Right lobe of liver (tissue), 6 donors: ENCODE data around the gene BACH1. TPM values are rescaled to one million over a fixed set of nuclear protein-coding genes. Genes with fewer than 3 reads are reported as not detected.
"Not testable (repeated sequence)": the region's sequence is repeated elsewhere in the genome, so short reads cannot be mapped to it uniquely, and the experiment has no call there.

ENCODE experiments used
- ATAC-seq, 4 donors: fragments of 200-7000 bp; cut with Tn5 transposase; one replicate each; pipeline ENCODE4 v1.9.1; 2020; ENCODE audit warnings: mild to moderate bottlenecking in 4 of 4, moderate library complexity in 4 of 4
- DNase-seq, 3 donors: peaks; one replicate each; pipeline ENCODE4 v3.0.0-alpha.2; 2020
- H3K27ac ChIP-seq, 3 donors: fragments of 200-600 bp; one replicate each; pipeline ENCODE4 v1.8.0; 2022
- H3K27me3 ChIP-seq, 2 donors: fragments of 200-600 bp; one replicate each; pipeline ENCODE4 v1.8.0; 2022
- H3K36me3 ChIP-seq, 4 donors: fragments of 200-600 bp; sonication (generic) in 1 of 4; one replicate each; pipeline versions ENCODE4 v1.5.1 to v1.8.0; 2017 to 2022; ENCODE audit warnings: control low read depth in 1 of 4
- H3K4me1 ChIP-seq, 4 donors: fragments of 200-600 bp; sonication (generic) in 1 of 4; one replicate each; pipeline versions ENCODE4 v1.5.1 to v1.8.0; 2017 to 2022; ENCODE audit warnings: control low read depth in 1 of 4
- H3K4me3 ChIP-seq, 3 donors: fragments of 200-600 bp; one replicate each; pipeline ENCODE4 v1.8.0; 2022
- H3K9me3 ChIP-seq, 4 donors: fragments of 200-600 bp; sonication (generic) in 1 of 4; one replicate each; pipeline versions ENCODE4 v1.5.1 to v1.8.0; 2017 to 2022; ENCODE audit warnings: control low read depth in 1 of 4
- POLR2A ChIP-seq: fragments of 450-650 bp; IDR thresholded peaks from one replicate; pipeline ENCODE4 v1.6.1; 2017; ENCODE audit warnings: antibody characterized with exemption, mild to moderate bottlenecking
- WGBS: methylation state at CpG from one replicate; pipeline ENCODE4 v1.1.6; 2018; ENCODE audit warnings: low coverage, low lambda C conversion rate; ENCODE audit not compliant: insufficient coverage; ENCODE audit errors: missing lambda C conversion rate; 5-methylcytosine and 5-hydroxymethylcytosine counted together
- intact Hi-C, 2 donors: fragments of 100-400 bp; cut with DNase I; formaldehyde crosslinking; loops; one replicate each; pipeline versions ENCODE4 v1.11.2 to v1.14.1; 2022
- total RNA-seq, 6 experiments: library from RNA; depleted of rRNA in 2 of 6; stranded (reverse); fragments of >200 nt in 2 of 6; fragmentation: NEBNext Ultra II Directional in 3 of 6; extraction: Animal tissue kit (Norgen Biotek cat#: 25700) in 3 of 6; gene quantifications; one replicate each; pipeline versions ENCODE4 v1.1.0 to v1.2.4, GENCODE V29; 2016 to 2023
- TF ChIP-seq, protein P1 (sequence below), 4 donors: fragments of 200-600 bp in 3 of 4; fragments of 450-650 bp in 1 of 4; IDR thresholded peaks; one replicate each; pipeline versions ENCODE4 v1.5.1 to v1.8.0; 2016 to 2022; ENCODE audit warnings: antibody characterized with exemption in 4 of 4, mild to moderate bottlenecking in 2 of 4
- donor health status: DM: no; HTN: yes; CAD: no.
- donor health status: DM: no; HTN: no; CAD: no.
- donor health status: DM: no; HTN: no; CAD: no.
- donor health status: DM: no; HTN: yes; CAD: no.
- donor health status: DM: no; HTN: yes; CAD: no.

The BACH1 gene
- total RNA-seq, 6 experiments from 2014 or later, result 22.7 to 57.5 (median 27.2) TPM

- DNase-seq (no peak), ATAC-seq (no peak)
- Histone ChIP-seq H3K4me1 (peaks cover 0 to 26% (median 0%) of the 10 kb centered on the region in 4 donors), H3K4me3 (no peak overlapping the region), H3K27me3 (no peaks in the 10 kb centered on the region), H3K9me3 (no peaks in the 10 kb centered on the region), H3K36me3 (no peaks in the 10 kb centered on the region), H3K27ac (no peak overlapping the region)
- intact Hi-C loops, result no loop called here
- TF ChIP-seq, protein P1, sequence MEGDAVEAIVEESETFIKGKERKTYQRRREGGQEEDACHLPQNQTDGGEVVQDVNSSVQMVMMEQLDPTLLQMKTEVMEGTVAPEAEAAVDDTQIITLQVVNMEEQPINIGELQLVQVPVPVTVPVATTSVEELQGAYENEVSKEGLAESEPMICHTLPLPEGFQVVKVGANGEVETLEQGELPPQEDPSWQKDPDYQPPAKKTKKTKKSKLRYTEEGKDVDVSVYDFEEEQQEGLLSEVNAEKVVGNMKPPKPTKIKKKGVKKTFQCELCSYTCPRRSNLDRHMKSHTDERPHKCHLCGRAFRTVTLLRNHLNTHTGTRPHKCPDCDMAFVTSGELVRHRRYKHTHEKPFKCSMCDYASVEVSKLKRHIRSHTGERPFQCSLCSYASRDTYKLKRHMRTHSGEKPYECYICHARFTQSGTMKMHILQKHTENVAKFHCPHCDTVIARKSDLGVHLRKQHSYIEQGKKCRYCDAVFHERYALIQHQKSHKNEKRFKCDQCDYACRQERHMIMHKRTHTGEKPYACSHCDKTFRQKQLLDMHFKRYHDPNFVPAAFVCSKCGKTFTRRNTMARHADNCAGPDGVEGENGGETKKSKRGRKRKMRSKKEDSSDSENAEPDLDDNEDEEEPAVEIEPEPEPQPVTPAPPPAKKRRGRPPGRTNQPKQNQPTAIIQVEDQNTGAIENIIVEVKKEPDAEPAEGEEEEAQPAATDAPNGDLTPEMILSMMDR (IDR thresholded peaks at IDR 0.05), result no peak
- no peak for TF ChIP-seq POLR2A
- WGBS, result 87% methylated on average over 5 of the region's 6 CpGs
Observed at GRCh38 chr21:29350246-29350779, 51.6 kb downstream of the BACH1 start.

DNA sequence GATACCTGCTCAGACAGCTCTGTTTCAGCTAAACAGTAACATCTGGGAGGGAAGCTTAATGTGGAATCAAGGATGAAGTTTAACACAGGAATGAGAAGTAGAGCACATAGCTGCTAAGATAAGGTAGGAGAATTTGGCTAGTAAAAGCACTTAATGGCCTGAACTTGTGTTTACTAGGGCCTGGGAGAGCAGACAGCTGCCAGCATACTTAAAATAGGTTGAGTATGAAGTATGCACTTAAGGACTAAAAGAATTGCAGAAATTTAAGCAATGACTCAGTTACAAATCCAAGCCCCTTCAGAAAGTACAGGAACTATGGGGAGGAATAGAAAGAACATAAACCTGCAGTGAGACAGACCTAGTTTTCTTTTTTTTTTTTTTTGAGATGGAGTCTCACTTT is 53.0 kb downstream of the BACH1 start:
- Histone ChIP-seq H3K4me1 (peaks cover 0 to 13% (median 0%) of the 10 kb centered on the region in 4 donors), H3K27ac (no peak overlapping the region), H3K27me3 (no peaks in the 10 kb centered on the region), H3K9me3 (no peaks in the 10 kb centered on the region), H3K36me3 (no peaks in the 10 kb centered on the region), H3K4me3 (no peak overlapping the region)
- ATAC-seq (no peak), DNase-seq (no peak)
- intact Hi-C loops, result no loop called here
- TF ChIP-seq, protein P1 (IDR thresholded peaks at IDR 0.05), result no peak
- no peak for TF ChIP-seq POLR2A

DNA sequence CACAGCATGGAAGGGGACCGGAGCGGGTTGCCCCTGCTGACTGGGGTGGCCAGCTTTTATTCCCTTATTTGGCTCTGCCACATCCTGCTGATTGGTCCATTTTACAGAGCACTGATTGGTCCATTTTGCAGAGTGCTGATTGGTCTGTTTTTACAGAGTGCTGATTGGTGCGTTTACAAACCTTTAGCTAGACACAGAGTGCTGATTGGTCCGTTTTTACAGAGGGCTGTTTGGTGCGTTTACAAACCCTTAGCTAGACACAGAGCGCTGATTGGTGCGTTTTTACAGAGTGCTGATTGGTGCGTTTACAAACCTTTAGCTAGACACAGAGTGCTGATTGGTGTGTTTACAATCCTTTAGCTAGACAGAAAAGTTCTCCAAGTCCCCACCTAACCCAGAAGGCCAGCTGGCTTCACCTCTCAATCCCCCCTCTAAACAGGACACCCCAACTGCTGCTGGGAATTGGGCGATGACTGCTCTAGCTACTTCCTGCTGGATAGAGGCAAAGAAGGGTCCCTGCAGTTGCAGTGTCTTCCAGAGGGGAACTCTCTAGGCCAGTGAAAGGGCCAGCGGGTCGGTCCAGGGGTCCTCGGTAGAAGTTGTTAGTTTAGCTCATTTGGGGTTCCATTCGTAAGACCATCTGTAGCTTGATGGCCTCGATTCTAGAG is 56.5 kb downstream of the BACH1 start:
- DNase-seq, ATAC-seq, intact Hi-C loops, H3K36me3 ChIP-seq, H3K9me3 ChIP-seq, H3K4me1 ChIP-seq, H3K4me3 ChIP-seq, H3K27me3 ChIP-seq, H3K27ac ChIP-seq: not testable (repeated sequence)
- WGBS, result 98% methylated on average over 14 of the region's 14 CpGs

- H3K4me3 ChIP-seq, H3K9me3 ChIP-seq, DNase-seq, intact Hi-C loops, H3K36me3 ChIP-seq, H3K4me1 ChIP-seq, H3K27me3 ChIP-seq, H3K27ac ChIP-seq, ATAC-seq: not testable (repeated sequence)
- WGBS, result 80% methylated on average over 1 of the region's 1 CpG
Observed at GRCh38 chr21:29356291-29356690, 57.6 kb downstream of the BACH1 start.

GRCh38 chr21:29356810-29357209 is 58.1 kb downstream of the BACH1 start:
- H3K27ac ChIP-seq, intact Hi-C loops: not testable (repeated sequence)

DNA sequence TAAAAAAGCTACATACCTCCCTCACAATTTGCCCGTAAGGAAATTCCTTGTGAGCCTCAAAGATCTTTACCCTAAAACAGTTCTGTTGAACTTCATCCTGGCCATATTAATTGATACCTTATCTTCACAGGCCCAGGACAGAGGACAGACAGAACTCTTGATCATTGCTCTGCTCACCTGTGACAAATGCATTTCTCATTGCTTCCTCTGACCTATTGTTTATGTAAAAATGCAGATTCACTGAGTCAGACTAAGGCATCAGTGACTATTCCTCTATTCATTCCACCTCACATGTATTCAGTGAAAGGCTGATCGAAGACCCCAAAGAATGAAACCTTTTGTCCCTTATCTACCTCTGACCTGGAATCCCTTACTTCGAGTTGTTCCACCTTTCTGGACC is 61.0 kb downstream of the BACH1 start:
- DNase-seq, result no peak
- 94% methylated on average over 3 of the region's 3 CpGs for WGBS
- H3K9me3 ChIP-seq, result no peaks in the 10 kb centered on the region
- H3K27me3 ChIP-seq, result no peaks in the 10 kb centered on the region
- H3K4me1 ChIP-seq, result no peaks in the 10 kb centered on the region
- H3K4me3 ChIP-seq, result no peak overlapping the region
- no peaks in the 10 kb centered on the region for H3K36me3 ChIP-seq
- no peak for ATAC-seq
- intact Hi-C loops, result no loop called here
- TF ChIP-seq, protein P1 (IDR thresholded peaks at IDR 0.05), result no peak
- no peak for TF ChIP-seq POLR2A
- no peak overlapping the region for H3K27ac ChIP-seq

More at GRCh38 chr21:29356810-29357209, 58.1 kb downstream of the BACH1 start:
- H3K27me3 ChIP-seq, H3K9me3 ChIP-seq, H3K4me1 ChIP-seq, H3K36me3 ChIP-seq, DNase-seq, ATAC-seq, H3K4me3 ChIP-seq: not testable (repeated sequence)
- 63% methylated on average over 4 of the region's 4 CpGs for WGBS
